CD4-positive, alpha-beta T cell treated with Interleukin-4 for 1 hour (primary cell): ENCODE data around the gene GAS7.
"Not testable (repeated sequence)": the region's sequence is repeated elsewhere in the genome, so short reads cannot be mapped to it uniquely, and the experiment has no call there.

Experiments used
- DNase-seq, 2 donors: peaks; one replicate each; pipeline ENCODE4 v3.0.0-alpha.2; 2020 to 2022

Gene GAS7

GRCh38 chr17:10106067-10106466 lies 92.3 kb downstream of the GAS7 start:
- DNase-seq = no peak

GRCh38 chr17:10105513-10106001 lies 92.8 kb downstream of the GAS7 start:
- no peak for DNase-seq

- no peak for DNase-seq
Observed at GRCh38 chr17:10103712-10104111, 94.7 kb downstream of the GAS7 start.

GRCh38 chr17:10102817-10103216 lies 95.6 kb downstream of the GAS7 start:
- no peak for DNase-seq

GRCh38 chr17:10099051-10099571 lies 99.3 kb downstream of the GAS7 start:
- no peak for DNase-seq

- no peak for DNase-seq
Observed at GRCh38 chr17:10096596-10096995, 101.8 kb downstream of the GAS7 start.

GRCh38 chr17:10095295-10095694 lies 103.1 kb downstream of the GAS7 start:
- DNase-seq = not testable (repeated sequence)

GRCh38 chr17:10094797-10095196 lies 103.6 kb downstream of the GAS7 start:
- DNase-seq = no peak

- DNase-seq = no peak
Observed at GRCh38 chr17:10092595-10092994, 105.8 kb downstream of the GAS7 start.

GRCh38 chr17:10091046-10091445 lies 107.4 kb downstream of the GAS7 start:
- DNase-seq = no peak

- DNase-seq = no peak
Observed at GRCh38 chr17:10089196-10089804, 109.1 kb downstream of the GAS7 start.

- DNase-seq = no peak
Observed at GRCh38 chr17:10088444-10088843, 110.0 kb downstream of the GAS7 start.

- DNase-seq = no peak
Observed at GRCh38 chr17:10087355-10087754, 111.1 kb downstream of the GAS7 start.

GRCh38 chr17:10083864-10084263 lies 114.5 kb downstream of the GAS7 start:
- DNase-seq = no peak

- DNase-seq = no peak
Observed at GRCh38 chr17:10082795-10083194, 115.6 kb downstream of the GAS7 start.

GRCh38 chr17:10081571-10082169 lies 116.7 kb downstream of the GAS7 start:
- DNase-seq = peak in 1 of 2 donors; percentile 28

- DNase-seq = peak; percentile 33 to 34
Observed at GRCh38 chr17:10077561-10078299, 120.7 kb downstream of the GAS7 start.

- DNase-seq = no peak
Observed at GRCh38 chr17:10075919-10076318, 122.5 kb downstream of the GAS7 start.

GRCh38 chr17:10073941-10074340 lies 124.5 kb downstream of the GAS7 start:
- no peak for DNase-seq

- no peak for DNase-seq
Observed at GRCh38 chr17:10072556-10073425, 125.6 kb downstream of the GAS7 start.

- DNase-seq = no peak
Observed at GRCh38 chr17:10072086-10072485, 126.3 kb downstream of the GAS7 start.

GRCh38 chr17:10071141-10071540 lies 127.3 kb downstream of the GAS7 start:
- no peak for DNase-seq

GRCh38 chr17:10070690-10071089 lies 127.7 kb downstream of the GAS7 start:
- no peak for DNase-seq
